Calu3 (cell line): ENCODE data around the gene VPS52. TPM values are rescaled to one million over a fixed set of nuclear protein-coding genes. Genes with fewer than 3 reads are reported as not detected.

Experiments used
- Bru-seq: library from RNA; stranded (reverse); fragments of 400-500 nt; gene quantifications from one replicate; lab custom pipeline; 2021; lab: Mats Ljungman, UMichigan
- BruChase-seq, 2 experiments: library from RNA; stranded (reverse); fragments of 400-500 nt; gene quantifications; one replicate each; lab custom pipeline; 2021; lab: Mats Ljungman, UMichigan
- BruUV-seq: library from RNA; stranded (reverse); fragments of 400-500 nt; replicated peaks from 2 replicates; lab custom pipeline; 2021; lab: Mats Ljungman, UMichigan
- CTCF ChIA-PET: fragments of 300-600 bp; sonication (Branson Sonifier 250); formaldehyde crosslinking; loops from one replicate; lab custom pipeline; 2022; ENCODE audit warnings: antibody characterized with exemption; lab: Charles Lee
- DNase-seq: peaks from one replicate; pipeline ENCODE4 v3.0.0; 2022
- H3K27ac Mint-ChIP-seq: one replicate; pipeline ENCODE4 v1.8.0; 2022; ENCODE audit warnings: mixed read lengths; ENCODE audit not compliant: unreplicated experiment
- H3K27me3 Mint-ChIP-seq: one replicate; pipeline ENCODE4 v1.8.0; 2022; ENCODE audit warnings: mixed read lengths; ENCODE audit not compliant: unreplicated experiment
- H3K36me3 Mint-ChIP-seq: one replicate; pipeline ENCODE4 v1.8.0; 2022; ENCODE audit warnings: mild to moderate bottlenecking, moderate library complexity, mixed read lengths; ENCODE audit not compliant: insufficient read depth, unreplicated experiment
- H3K4me1 Mint-ChIP-seq: one replicate; pipeline ENCODE4 v1.8.0; 2022; ENCODE audit warnings: mild to moderate bottlenecking, low read depth, mixed read lengths; ENCODE audit not compliant: unreplicated experiment
- H3K4me3 Mint-ChIP-seq: one replicate; pipeline ENCODE4 v1.8.0; 2022; ENCODE audit warnings: mild to moderate bottlenecking, low read depth, moderate library complexity, mixed read lengths; ENCODE audit not compliant: unreplicated experiment
- H3K9me3 Mint-ChIP-seq: one replicate; pipeline ENCODE4 v1.8.0; 2022; ENCODE audit warnings: low read depth, mixed read lengths; ENCODE audit not compliant: unreplicated experiment
- intact Hi-C: fragments of 100-400 bp; cut with micrococcal nuclease; formaldehyde crosslinking; loops from one replicate; pipeline ENCODE4 v1.10.0; 2022; ENCODE audit not compliant: unreplicated experiment
- long read RNA-seq: library from polyadenylated mRNA; stranded (forward); transcript quantifications from one replicate; pipeline ENCODE4 v2.0.0, GENCODE V29; 2022
- total RNA-seq: library from RNA; stranded (reverse); gene quantifications from 2 replicates; pipeline ENCODE4 v1.2.3, GENCODE V29; 2022
- TF ChIP-seq, protein P1 (sequence below): fragments of 200-600 bp; IDR thresholded peaks from one replicate; pipeline ENCODE4 v1.8.0; 2022; ENCODE audit warnings: antibody characterized with exemption; ENCODE audit not compliant: unreplicated experiment

VPS52 gene, protein sequence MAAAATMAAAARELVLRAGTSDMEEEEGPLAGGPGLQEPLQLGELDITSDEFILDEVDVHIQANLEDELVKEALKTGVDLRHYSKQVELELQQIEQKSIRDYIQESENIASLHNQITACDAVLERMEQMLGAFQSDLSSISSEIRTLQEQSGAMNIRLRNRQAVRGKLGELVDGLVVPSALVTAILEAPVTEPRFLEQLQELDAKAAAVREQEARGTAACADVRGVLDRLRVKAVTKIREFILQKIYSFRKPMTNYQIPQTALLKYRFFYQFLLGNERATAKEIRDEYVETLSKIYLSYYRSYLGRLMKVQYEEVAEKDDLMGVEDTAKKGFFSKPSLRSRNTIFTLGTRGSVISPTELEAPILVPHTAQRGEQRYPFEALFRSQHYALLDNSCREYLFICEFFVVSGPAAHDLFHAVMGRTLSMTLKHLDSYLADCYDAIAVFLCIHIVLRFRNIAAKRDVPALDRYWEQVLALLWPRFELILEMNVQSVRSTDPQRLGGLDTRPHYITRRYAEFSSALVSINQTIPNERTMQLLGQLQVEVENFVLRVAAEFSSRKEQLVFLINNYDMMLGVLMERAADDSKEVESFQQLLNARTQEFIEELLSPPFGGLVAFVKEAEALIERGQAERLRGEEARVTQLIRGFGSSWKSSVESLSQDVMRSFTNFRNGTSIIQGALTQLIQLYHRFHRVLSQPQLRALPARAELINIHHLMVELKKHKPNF
- total RNA-seq (99.7 and 104 TPM in 2 replicates), Bru-seq, nascent RNA (percentile 83 among the genes with signal in this experiment), BruChase-seq, experiment 1, labeled RNA remaining after a 6-hour chase (percentile 90 among the genes with signal in this experiment), BruChase-seq, experiment 2, labeled RNA remaining after a 2-hour chase (percentile 88 among the genes with signal in this experiment)
- long read RNA-seq, transcript VPS52-212 (20 exons, 2,960 nt), result major isoform, 57 of 96 reads
- long read RNA-seq, partial matches to known transcripts, result 12 of 96 reads
- long read RNA-seq, other reads (novel, unspliced or antisense), result 27 of 96 reads

DNA sequence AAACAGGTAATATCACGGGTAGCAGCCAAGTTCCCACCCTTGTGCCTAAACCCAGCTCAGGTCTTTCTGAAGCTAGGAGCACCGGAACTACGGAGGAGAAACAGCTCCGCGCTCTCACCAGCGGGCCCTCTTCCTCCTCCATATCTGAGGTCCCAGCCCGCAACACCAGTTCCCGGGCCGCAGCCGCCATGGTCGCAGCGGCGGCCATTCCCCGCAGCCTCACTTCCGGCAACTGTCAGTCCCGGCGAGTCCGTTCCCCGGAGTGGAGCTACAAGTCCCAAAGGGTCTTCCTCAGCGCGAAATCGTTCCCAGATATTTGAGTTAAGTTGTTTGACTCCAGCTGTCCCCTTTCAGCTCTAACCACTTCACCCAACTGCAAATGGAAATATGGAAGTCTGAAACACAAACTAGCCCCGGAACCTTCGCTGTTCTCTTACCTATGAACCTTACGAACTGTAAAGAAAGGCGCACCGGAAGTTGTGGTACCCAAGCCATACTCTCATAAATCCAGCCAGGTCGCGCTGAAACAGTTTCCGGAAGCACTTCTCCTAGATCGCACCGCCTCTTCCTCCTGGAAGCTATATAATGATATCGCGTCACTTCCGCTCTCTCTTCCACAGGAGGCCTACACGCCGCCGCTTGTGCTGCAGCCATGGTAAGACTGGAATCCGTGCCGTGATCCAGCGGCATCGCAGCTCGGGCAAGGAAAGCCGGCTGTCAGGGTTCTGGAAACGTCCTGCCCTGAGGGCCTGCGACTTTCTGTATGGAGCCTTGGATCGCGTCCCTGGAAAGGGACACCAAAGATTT is at the start of gene VPS52, which contains the start of gene RPS18:
Gene VPS52 (minus strand): TSS at position 409 of the 807 bp plus-strand sequence. CDS start 201 bp downstream, at position 208.
Gene RPS18 (plus strand): TSS at position 608 of the 807 bp plus-strand sequence. CDS start 45 bp downstream, at position 653.
- Mint-ChIP-seq H3K4me3 (peak within 1 kb of the TSS; percentile 94), H3K9me3 (no peaks in the 10 kb centered on the region), H3K27me3 (peaks cover 13% of the 10 kb centered on the region), H3K27ac (peak within 1 kb of the TSS; percentile 100), H3K36me3 (peaks cover 75% of the 10 kb centered on the region), H3K4me1 (peaks cover 65% of the 10 kb centered on the region)
- BruUV-seq, result TSS peak; percentile 76
- TF ChIP-seq, protein P1, sequence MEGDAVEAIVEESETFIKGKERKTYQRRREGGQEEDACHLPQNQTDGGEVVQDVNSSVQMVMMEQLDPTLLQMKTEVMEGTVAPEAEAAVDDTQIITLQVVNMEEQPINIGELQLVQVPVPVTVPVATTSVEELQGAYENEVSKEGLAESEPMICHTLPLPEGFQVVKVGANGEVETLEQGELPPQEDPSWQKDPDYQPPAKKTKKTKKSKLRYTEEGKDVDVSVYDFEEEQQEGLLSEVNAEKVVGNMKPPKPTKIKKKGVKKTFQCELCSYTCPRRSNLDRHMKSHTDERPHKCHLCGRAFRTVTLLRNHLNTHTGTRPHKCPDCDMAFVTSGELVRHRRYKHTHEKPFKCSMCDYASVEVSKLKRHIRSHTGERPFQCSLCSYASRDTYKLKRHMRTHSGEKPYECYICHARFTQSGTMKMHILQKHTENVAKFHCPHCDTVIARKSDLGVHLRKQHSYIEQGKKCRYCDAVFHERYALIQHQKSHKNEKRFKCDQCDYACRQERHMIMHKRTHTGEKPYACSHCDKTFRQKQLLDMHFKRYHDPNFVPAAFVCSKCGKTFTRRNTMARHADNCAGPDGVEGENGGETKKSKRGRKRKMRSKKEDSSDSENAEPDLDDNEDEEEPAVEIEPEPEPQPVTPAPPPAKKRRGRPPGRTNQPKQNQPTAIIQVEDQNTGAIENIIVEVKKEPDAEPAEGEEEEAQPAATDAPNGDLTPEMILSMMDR, result no peak
- CTCF ChIA-PET, result interaction anchor here (0.5 to 1.2 kb wide), 8 partner anchors 18 to 139 kb away, joined by 3 to 5 read pairs (median 3); partner anchors contain the start of genes PFDN6, PHF1, RGL2 and WDR46
- intact Hi-C loops, result no loop called here
- peak; percentile 96 for DNase-seq

DNA sequence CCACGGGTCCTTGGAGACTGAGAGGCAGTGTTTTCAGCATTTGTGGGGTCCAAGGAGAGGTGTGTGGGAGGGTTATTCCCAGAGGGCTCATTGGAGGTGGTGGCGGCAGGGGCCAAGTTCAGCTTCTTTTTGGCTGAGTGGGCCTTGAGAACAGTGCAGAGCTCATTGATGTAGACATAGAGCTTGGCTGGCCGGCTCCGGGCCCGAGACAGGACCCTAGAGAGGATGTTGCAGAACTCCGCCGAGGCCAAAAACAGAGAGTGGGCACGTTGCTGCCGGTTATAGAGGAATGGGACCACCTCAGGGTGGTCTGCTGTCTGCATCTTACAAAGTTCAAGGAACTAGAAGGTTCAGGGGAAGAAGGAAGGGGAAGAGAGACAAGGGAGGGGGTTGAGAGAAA is 49.6 kb upstream of the VPS52 start:
- no TSS peak for BruUV-seq
- Mint-ChIP-seq H3K4me1 (peaks cover 68% of the 10 kb centered on the region), H3K36me3 (peaks cover 82% of the 10 kb centered on the region), H3K4me3 (peak overlapping the region; percentile 93), H3K27ac (peak overlapping the region; percentile 3), H3K9me3 (no peaks in the 10 kb centered on the region), H3K27me3 (no peaks in the 10 kb centered on the region)
- DNase-seq, result no peak
- intact Hi-C loops, result no loop called here
- CTCF ChIA-PET, result interaction anchor here (0.6 kb wide), 2 partner anchors 12 to 46 kb away, joined by 5 to 10 read pairs; no protein-coding TSS in a partner anchor
- TF ChIP-seq, protein P1, result no peak

DNA sequence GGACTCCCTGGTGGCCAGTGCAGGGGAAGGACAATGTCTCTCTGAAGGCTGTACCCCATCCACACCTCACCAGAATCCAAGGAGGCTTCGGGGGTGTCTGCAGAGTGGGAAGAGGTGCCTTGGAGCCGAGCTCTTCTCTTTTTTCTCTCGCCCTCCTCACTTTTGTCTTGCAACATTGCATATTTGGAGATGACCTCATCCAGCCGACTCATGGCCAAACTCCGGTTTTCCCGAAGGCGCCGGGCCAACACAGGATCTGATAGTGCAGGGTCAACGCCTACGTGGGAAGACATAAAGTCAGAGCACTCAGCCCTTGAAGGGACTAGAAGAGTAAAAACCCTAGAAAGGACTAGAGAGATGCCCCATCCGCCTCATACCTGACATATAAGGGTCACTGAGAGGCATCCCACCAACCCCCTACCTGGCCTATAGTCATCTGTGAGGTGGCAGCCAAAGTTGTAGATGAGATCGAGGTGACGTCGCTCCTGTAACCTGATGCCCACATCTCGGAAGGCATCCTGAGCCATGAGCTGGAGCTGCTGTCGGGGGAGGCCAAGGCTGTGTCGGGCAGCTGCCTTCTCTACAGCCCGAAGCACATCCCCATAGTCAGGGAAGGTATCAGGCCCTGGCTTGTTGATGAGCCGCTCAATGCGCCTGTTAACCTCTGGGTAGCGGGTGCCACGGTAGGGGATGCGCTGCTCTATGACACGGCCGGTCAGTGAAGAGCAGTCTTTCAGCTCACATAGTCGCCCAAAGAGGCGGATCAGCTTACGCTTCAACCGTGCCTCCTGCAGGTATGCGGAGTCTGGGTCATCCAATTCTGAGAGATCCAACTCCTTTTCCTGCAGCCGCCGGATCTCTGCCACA is 48.9 kb upstream of the VPS52 start:
- CTCF ChIA-PET, result interaction anchor here (0.6 kb wide), 4 partner anchors 11 to 907 kb away, joined by 3 to 10 read pairs (median 4); no protein-coding TSS in a partner anchor
- Mint-ChIP-seq H3K36me3 (peaks cover 89% of the 10 kb centered on the region), H3K27ac (peak overlapping the region; percentile 3), H3K9me3 (no peaks in the 10 kb centered on the region), H3K27me3 (no peaks in the 10 kb centered on the region), H3K4me1 (peaks cover 73% of the 10 kb centered on the region), H3K4me3 (peak overlapping the region; percentile 93)
- intact Hi-C loops, result no loop called here
- TF ChIP-seq, protein P1, result no peak
- DNase-seq, result no peak
- no TSS peak for BruUV-seq
